GM23248 (cell line): Measurements from ENCODE around the gene CTNNBIP1. TPM values are rescaled to one million over a fixed set of nuclear protein-coding genes. Genes with fewer than 3 reads are reported as not detected.
A peak's percentile ranks its signal among the peaks of the same experiment; 100 is the strongest.

Experiments
- DNase-seq: peaks from one replicate; pipeline ENCODE4 v3.0.0-alpha.2; 2015
- H2AFZ ChIP-seq: fragments of 200-600 bp; sonication (generic); 2 replicates; pipeline ENCODE4 v1.6.1; 2016; ENCODE audit warnings: antibody characterized with exemption
- H3F3A ChIP-seq: fragments of 200-600 bp; sonication (generic); 2 replicates; pipeline ENCODE4 v1.6.1; 2016; ENCODE audit warnings: mild to moderate bottlenecking, antibody characterized with exemption, mixed run types; ENCODE audit not compliant: insufficient read depth
- H3K27ac ChIP-seq: fragments of 200-600 bp; sonication (generic); 2 replicates; pipeline ENCODE4 v1.5.1; 2016; ENCODE audit warnings: mild to moderate bottlenecking
- H3K27me3 ChIP-seq: fragments of 200-600 bp; sonication (generic); replicated peaks from 2 replicates; pipeline ENCODE4 v1.6.1; 2016; ENCODE audit warnings: mild to moderate bottlenecking; ENCODE audit not compliant: insufficient read depth
- H3K36me3 ChIP-seq: fragments of 200-600 bp; sonication (generic); 2 replicates; pipeline ENCODE4 v1.6.1; 2016; ENCODE audit warnings: low read depth, mild to moderate bottlenecking
- H3K4me1 ChIP-seq: fragments of 200-600 bp; sonication (generic); 2 replicates; pipeline ENCODE4 v1.6.1; 2016; ENCODE audit warnings: mild to moderate bottlenecking; ENCODE audit not compliant: insufficient read depth
- H3K4me2 ChIP-seq: fragments of 200-600 bp; sonication (generic); one replicate; pipeline ENCODE4 v1.6.1; 2016; ENCODE audit warnings: mild to moderate bottlenecking; ENCODE audit not compliant: unreplicated experiment
- H3K4me3 ChIP-seq: fragments of 200-600 bp; sonication (generic); 2 replicates; pipeline ENCODE4 v1.5.1; 2016; ENCODE audit warnings: mild to moderate bottlenecking
- H3K79me2 ChIP-seq: fragments of 200-600 bp; sonication (generic); 2 replicates; pipeline ENCODE4 v1.6.1; 2016; ENCODE audit warnings: mild to moderate bottlenecking; ENCODE audit not compliant: insufficient read depth
- H3K9ac ChIP-seq: fragments of 200-600 bp; sonication (generic); 2 replicates; pipeline ENCODE4 v1.6.1; 2016; ENCODE audit warnings: mild to moderate bottlenecking
- H3K9me2 ChIP-seq: fragments of 200-600 bp; sonication (generic); 2 replicates; pipeline ENCODE4 v1.6.1; 2016; ENCODE audit warnings: mixed run types, mild to moderate bottlenecking, moderate library complexity; ENCODE audit not compliant: insufficient read depth
- H3K9me3 ChIP-seq: fragments of 200-600 bp; sonication (generic); one replicate; pipeline ENCODE4 v1.6.1; 2017; ENCODE audit warnings: low read depth
- H4K20me1 ChIP-seq: fragments of 200-600 bp; sonication (generic); 2 replicates; pipeline ENCODE4 v1.6.0; 2016; ENCODE audit not compliant: insufficient read depth
- EZH2 ChIP-seq: fragments of 200-600 bp; sonication (generic); IDR thresholded peaks from 2 replicates; pipeline ENCODE4 v1.6.1; 2018; ENCODE audit warnings: antibody characterized with exemption, mild to moderate bottlenecking; ENCODE audit not compliant: insufficient read depth, poor library complexity, severe bottlenecking
- EZH2phosphoT487 ChIP-seq: fragments of 200-600 bp; sonication (generic); IDR thresholded peaks from 2 replicates; pipeline ENCODE4 v1.6.1; 2018; ENCODE audit warnings: antibody characterized with exemption, moderate library complexity, mild to moderate bottlenecking, low read depth; ENCODE audit not compliant: insufficient read depth
- WGBS, 2 experiments: methylation state at CpG; one replicate each; pipeline ENCODE4 v1.1.6; 2015 to 2017; ENCODE audit warnings: low lambda C conversion rate in 2 of 2, low coverage in 1 of 2; ENCODE audit errors: missing lambda C conversion rate in 2 of 2; 5-methylcytosine and 5-hydroxymethylcytosine counted together
- in situ Hi-C: fragments of 300-500 bp; cut with MboI; formaldehyde crosslinking; loops from 2 replicates; pipeline ENCODE4 v1.15.0; 2020
- polyA plus RNA-seq: library from polyadenylated mRNA; unstranded; fragments of >200 nt; fragmentation: Nextera tagmentation; extraction: Ambion mirVana; gene quantifications from 2 replicates; pipeline ENCODE4 v1.2.1, GENCODE V29; 2016
- total RNA-seq: library from RNA; depleted of rRNA; stranded (reverse); fragments of >200 nt; shearing (Covaris generic); gene quantifications from 2 replicates; pipeline ENCODE4 v1.2.3, GENCODE V29; 2014; rRNA removed

CTNNBIP1 gene, protein sequence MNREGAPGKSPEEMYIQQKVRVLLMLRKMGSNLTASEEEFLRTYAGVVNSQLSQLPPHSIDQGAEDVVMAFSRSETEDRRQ
- total RNA-seq (12.5 and 31.0 TPM in 2 replicates), polyA plus RNA-seq (21.8 and 22.2 TPM in 2 replicates)

- Histone ChIP-seq H3K4me2 (peak within 1 kb of the TSS; percentile 90), H3K4me1 (peaks cover 11% of the 10 kb centered on the region), H4K20me1 (no peaks in the 10 kb centered on the region), H3K79me2 (no peaks in the 10 kb centered on the region), H3K4me3 (peak within 1 kb of the TSS; percentile 90), H3K9me2 (no peaks in the 10 kb centered on the region), H3K27ac (peak within 1 kb of the TSS; percentile 80), H2AFZ (peak within 1 kb of the TSS; percentile 91), H3K27me3 (no peaks in the 10 kb centered on the region), H3K9me3 (no peaks in the 10 kb centered on the region), H3F3A (peaks cover 9% of the 10 kb centered on the region; the same call in 1 of the 2 replicates), H3K9ac (peak within 1 kb of the TSS; percentile 83), H3K36me3 (no peaks in the 10 kb centered on the region)
- TF ChIP-seq EZH2: no peak
- TF ChIP-seq EZH2phosphoT487: no peak
- 0% methylated on average over 24 to 30 of the region's 55 CpGs for WGBS, 2 experiments
- in situ Hi-C loops: no loop called here
- DNase-seq: no peak
Measured at GRCh38 chr1:9910076-9910422, at the start of gene CTNNBIP1. Gene CTNNBIP1 (minus strand): TSS chr1:9910269. CDS start chr1:9872064, 38,205 bp downstream.

- Histone ChIP-seq H3K27ac (no peak overlapping the region), H3K9ac (no peak overlapping the region), H3K4me3 (no peak overlapping the region), H2AFZ (no peak overlapping the region), H3K27me3 (no peaks in the 10 kb centered on the region), H3K4me1 (no peaks in the 10 kb centered on the region), H3K9me2 (no peaks in the 10 kb centered on the region), H3F3A (no peaks in the 10 kb centered on the region), H3K4me2 (no peak overlapping the region), H4K20me1 (0 out of 2 replicates have a peak, but pooled peaks cover 3% of the 10 kb centered on the region), H3K36me3 (no peaks in the 10 kb centered on the region), H3K9me3 (no peaks in the 10 kb centered on the region), H3K79me2 (peaks cover 27% of the 10 kb centered on the region; the same call in 1 of the 2 replicates)
- no peak for DNase-seq
- in situ Hi-C loops: no loop called here
- TF ChIP-seq EZH2phosphoT487 (no peak), EZH2 (no peak)
- 96% methylated on average over 8 of the region's 8 CpGs for WGBS, 2 experiments
Measured at GRCh38 chr1:9957726-9958125, 47.7 kb upstream of the CTNNBIP1 start.

GRCh38 chr1:9946315-9946714, 36.2 kb upstream of the CTNNBIP1 start:
- Histone ChIP-seq H3K9ac (no peak overlapping the region), H4K20me1 (no peaks in the 10 kb centered on the region), H3K9me2 (no peaks in the 10 kb centered on the region), H3K36me3 (no peaks in the 10 kb centered on the region; the same call in 1 of the 2 replicates), H3K9me3 (no peaks in the 10 kb centered on the region), H3F3A (no peaks in the 10 kb centered on the region), H2AFZ (no peak overlapping the region), H3K4me2 (no peak overlapping the region), H3K4me3 (no peak overlapping the region), H3K27ac (no peak overlapping the region), H3K4me1 (peaks cover 12% of the 10 kb centered on the region), H3K27me3 (no peaks in the 10 kb centered on the region), H3K79me2 (peaks cover 52% of the 10 kb centered on the region)
- 98 to 100% methylated on average over 2 of the region's 2 CpGs for WGBS, 2 experiments
- in situ Hi-C loops: loop anchor here (10.0 kb wide), 1 partner anchor 72 kb away; no protein-coding TSS in a partner anchor
- TF ChIP-seq EZH2 (no peak), EZH2phosphoT487 (no peak)
- no peak for DNase-seq

GRCh38 chr1:9942939-9943788, 33.1 kb upstream of the CTNNBIP1 start, which contains the start of the genes LZIC and NMNAT1:
Gene LZIC (minus strand): TSS chr1:9943391. CDS start chr1:9936619, 6,772 bp downstream.
Gene NMNAT1 (plus strand): TSS chr1:9943475. CDS start chr1:9972074, 28,599 bp downstream.
- Histone ChIP-seq H3K9me2 (no peaks in the 10 kb centered on the region), H3K79me2 (peaks cover 42% of the 10 kb centered on the region), H3K4me1 (peaks cover 6% of the 10 kb centered on the region; the same call in 1 of the 2 replicates), H3K9me3 (no peaks in the 10 kb centered on the region), H2AFZ (peak within 1 kb of the TSS; percentile 100), H3K36me3 (no peaks in the 10 kb centered on the region), H3K4me2 (peak within 1 kb of the TSS; percentile 91), H4K20me1 (no peaks in the 10 kb centered on the region), H3K9ac (peak within 1 kb of the TSS; percentile 96), H3K27me3 (no peaks in the 10 kb centered on the region), H3K4me3 (peak within 1 kb of the TSS; percentile 97), H3F3A (no peaks in the 10 kb centered on the region), H3K27ac (peak within 1 kb of the TSS; percentile 73)
- TF ChIP-seq EZH2phosphoT487: no peak
- TF ChIP-seq EZH2: no peak
- WGBS, 2 experiments: 1 to 2% methylated on average over 52 to 53 of the region's 53 CpGs
- in situ Hi-C loops: loop anchor here (10.0 kb wide), 1 partner anchor 68 kb away; no protein-coding TSS in a partner anchor
- DNase-seq: peak; percentile 98
